HCT116 (cell line): ENCODE data around the gene CIBAR2.

Experiments used
- EZH2 ChIP-seq: fragments of 200-600 bp; sonication (generic); IDR thresholded peaks from 2 replicates; pipeline ENCODE4 v1.6.1; 2017; ENCODE audit warnings: antibody characterized with exemption, mixed run types
- POLR2A ChIP-seq: IDR thresholded peaks from 2 replicates; pipeline ENCODE4 v1.7.0; 2011; ENCODE audit warnings: borderline replicate concordance; ENCODE audit not compliant: insufficient read depth, insufficient read length; ENCODE audit errors: extremely low read depth
- RAD21 ChIP-seq: IDR thresholded peaks from 2 replicates; pipeline ENCODE4 v1.6.1; 2012; ENCODE audit warnings: low read depth, mild to moderate bottlenecking
- TF ChIP-seq, protein P1 (sequence below): IDR thresholded peaks from 2 replicates; pipeline ENCODE4 v1.6.1; 2011; ENCODE audit warnings: mild to moderate bottlenecking, low read length, moderate library complexity; ENCODE audit not compliant: insufficient replicate concordance; ENCODE audit errors: extremely low read depth
- TF ChIP-seq, protein P2 (sequence below): IDR thresholded peaks from 2 replicates; pipeline ENCODE4 v1.6.1; 2012; ENCODE audit warnings: low read depth
- TF ChIP-seq, protein P3 (sequence below), 3 experiments: fragments of 200-600 bp in 1 of 3; sonication (generic) in 1 of 3; IDR thresholded peaks in 2 of 3; conservative IDR thresholded peaks in 1 of 3; 2 replicates each; pipeline ENCODE4 v1.5.1; 2012 to 2017; ENCODE audit warnings: low read depth in 2 of 3, low read length in 2 of 3, antibody characterized with exemption in 1 of 3, borderline replicate concordance in 1 of 3, control low read depth in 1 of 3, mild to moderate bottlenecking in 1 of 3, mixed read lengths in 1 of 3, mixed run types in 1 of 3, moderate library complexity in 1 of 3; ENCODE audit not compliant: insufficient read depth in 1 of 3

DNA sequence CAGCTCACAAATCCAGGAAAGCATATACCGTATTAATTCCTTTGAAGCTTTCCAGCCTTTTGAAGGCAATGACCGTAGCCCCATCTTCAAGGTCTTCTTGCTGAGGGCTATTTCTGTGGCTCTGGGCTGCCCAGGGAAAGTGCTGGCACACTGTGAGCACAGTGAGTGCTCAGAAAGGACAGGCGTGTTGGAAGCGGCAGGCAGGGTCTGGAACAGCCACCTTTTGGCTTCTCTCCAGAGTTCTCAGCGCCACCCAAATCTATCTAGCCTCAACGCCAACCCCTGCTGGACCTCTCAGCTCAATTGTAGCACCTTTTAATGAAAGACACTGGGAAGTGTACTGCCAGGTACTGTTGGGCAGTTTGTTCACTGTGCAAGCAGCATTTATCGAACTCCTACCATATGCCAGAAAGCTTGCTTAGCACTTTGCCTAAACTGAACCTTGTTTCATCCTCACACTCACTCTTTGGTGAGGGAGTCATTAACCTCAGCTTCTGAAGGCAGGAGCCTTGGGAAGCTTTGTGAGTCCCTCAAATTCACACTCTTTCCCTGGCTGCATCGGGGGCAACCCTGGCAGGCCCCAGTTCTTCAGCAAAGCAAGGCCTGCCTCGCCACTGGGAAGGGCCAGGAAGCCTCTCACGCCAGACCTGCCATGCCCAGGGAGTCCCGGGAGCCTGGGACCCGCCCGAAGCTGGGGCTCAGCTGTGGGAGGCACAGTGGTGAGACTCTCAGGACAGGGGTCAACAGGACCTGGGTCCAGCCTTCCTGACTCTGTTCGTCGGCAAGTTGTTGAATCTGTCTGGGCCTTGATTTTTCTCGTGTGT is 13.5 kb upstream of the CIBAR2 start:
- TF ChIP-seq, protein P1, sequence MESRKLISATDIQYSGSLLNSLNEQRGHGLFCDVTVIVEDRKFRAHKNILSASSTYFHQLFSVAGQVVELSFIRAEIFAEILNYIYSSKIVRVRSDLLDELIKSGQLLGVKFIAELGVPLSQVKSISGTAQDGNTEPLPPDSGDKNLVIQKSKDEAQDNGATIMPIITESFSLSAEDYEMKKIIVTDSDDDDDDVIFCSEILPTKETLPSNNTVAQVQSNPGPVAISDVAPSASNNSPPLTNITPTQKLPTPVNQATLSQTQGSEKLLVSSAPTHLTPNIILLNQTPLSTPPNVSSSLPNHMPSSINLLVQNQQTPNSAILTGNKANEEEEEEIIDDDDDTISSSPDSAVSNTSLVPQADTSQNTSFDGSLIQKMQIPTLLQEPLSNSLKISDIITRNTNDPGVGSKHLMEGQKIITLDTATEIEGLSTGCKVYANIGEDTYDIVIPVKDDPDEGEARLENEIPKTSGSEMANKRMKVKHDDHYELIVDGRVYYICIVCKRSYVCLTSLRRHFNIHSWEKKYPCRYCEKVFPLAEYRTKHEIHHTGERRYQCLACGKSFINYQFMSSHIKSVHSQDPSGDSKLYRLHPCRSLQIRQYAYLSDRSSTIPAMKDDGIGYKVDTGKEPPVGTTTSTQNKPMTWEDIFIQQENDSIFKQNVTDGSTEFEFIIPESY = no peak
- TF ChIP-seq, protein P2, sequence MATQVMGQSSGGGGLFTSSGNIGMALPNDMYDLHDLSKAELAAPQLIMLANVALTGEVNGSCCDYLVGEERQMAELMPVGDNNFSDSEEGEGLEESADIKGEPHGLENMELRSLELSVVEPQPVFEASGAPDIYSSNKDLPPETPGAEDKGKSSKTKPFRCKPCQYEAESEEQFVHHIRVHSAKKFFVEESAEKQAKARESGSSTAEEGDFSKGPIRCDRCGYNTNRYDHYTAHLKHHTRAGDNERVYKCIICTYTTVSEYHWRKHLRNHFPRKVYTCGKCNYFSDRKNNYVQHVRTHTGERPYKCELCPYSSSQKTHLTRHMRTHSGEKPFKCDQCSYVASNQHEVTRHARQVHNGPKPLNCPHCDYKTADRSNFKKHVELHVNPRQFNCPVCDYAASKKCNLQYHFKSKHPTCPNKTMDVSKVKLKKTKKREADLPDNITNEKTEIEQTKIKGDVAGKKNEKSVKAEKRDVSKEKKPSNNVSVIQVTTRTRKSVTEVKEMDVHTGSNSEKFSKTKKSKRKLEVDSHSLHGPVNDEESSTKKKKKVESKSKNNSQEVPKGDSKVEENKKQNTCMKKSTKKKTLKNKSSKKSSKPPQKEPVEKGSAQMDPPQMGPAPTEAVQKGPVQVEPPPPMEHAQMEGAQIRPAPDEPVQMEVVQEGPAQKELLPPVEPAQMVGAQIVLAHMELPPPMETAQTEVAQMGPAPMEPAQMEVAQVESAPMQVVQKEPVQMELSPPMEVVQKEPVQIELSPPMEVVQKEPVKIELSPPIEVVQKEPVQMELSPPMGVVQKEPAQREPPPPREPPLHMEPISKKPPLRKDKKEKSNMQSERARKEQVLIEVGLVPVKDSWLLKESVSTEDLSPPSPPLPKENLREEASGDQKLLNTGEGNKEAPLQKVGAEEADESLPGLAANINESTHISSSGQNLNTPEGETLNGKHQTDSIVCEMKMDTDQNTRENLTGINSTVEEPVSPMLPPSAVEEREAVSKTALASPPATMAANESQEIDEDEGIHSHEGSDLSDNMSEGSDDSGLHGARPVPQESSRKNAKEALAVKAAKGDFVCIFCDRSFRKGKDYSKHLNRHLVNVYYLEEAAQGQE = no peak
- TF ChIP-seq, protein P3, sequence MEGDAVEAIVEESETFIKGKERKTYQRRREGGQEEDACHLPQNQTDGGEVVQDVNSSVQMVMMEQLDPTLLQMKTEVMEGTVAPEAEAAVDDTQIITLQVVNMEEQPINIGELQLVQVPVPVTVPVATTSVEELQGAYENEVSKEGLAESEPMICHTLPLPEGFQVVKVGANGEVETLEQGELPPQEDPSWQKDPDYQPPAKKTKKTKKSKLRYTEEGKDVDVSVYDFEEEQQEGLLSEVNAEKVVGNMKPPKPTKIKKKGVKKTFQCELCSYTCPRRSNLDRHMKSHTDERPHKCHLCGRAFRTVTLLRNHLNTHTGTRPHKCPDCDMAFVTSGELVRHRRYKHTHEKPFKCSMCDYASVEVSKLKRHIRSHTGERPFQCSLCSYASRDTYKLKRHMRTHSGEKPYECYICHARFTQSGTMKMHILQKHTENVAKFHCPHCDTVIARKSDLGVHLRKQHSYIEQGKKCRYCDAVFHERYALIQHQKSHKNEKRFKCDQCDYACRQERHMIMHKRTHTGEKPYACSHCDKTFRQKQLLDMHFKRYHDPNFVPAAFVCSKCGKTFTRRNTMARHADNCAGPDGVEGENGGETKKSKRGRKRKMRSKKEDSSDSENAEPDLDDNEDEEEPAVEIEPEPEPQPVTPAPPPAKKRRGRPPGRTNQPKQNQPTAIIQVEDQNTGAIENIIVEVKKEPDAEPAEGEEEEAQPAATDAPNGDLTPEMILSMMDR (IDR thresholded peaks at IDR 0.05 in 2 of 3, conservative IDR thresholded peaks at IDR 0.05 in 1 of 3; ENCODE audit: borderline replicate concordance in 1 of 3, insufficient read depth in 1 of 3, low read depth in 2 of 3, low read length in 2 of 3) = no peak
- TF ChIP-seq EZH2 (no peak), POLR2A (no peak), RAD21 (no peak)
